COR-L47 (cell line): ENCODE measurements around the gene MINDY2.
"Not testable (repeated sequence)": the region's sequence is repeated elsewhere in the genome, so short reads cannot be mapped to it uniquely, and the experiment has no call there.

ENCODE experiments used
- DNase-seq: peaks from one replicate; lab custom pipeline; 2025; lab: John Stamatoyannopoulos, UW

Gene MINDY2

DNA sequence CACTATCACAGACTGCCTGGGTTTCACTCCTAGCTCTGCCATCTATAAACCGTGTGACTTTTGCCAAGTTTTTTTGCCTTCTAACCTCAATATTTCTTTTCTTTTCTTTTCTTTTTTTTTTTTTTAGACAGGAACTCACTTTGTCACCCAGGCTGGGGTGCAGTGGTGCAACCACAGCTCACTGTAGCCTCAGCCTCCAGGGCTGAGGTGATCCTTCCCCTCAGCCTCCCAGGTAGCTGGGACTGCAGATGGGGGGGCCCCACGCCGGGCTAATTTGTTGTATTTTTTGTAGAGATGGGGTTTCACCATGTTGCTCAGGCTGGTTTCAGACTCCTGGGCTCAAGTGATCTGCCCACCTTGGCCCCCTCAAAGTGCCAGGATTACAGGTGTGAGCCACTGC is 18.4 kb upstream of the MINDY2 start:
- DNase-seq = no peak

GRCh38 chr15:58755350-58755749 is 15.8 kb upstream of the MINDY2 start:
- no peak for DNase-seq

DNA sequence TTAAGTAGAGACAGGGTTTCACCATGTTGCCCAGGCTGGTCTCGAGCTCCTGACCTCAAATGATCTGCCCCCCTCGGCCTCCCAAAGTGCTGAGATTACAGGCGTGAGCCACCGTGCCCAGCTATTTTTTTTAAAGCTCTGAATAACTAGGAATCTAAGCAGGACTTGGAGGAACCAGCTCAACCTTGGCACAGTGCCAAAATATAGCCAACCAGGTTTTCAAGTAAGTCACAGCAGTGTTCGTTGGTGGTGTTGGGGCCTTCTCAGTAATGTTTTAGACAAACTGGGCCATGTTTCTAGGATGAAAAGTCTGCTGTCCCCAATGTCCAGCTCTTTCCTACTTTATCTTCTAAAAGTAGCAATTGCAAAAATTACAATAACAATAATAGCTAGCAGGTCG is 15.1 kb upstream of the MINDY2 start:
- DNase-seq = no peak

DNA sequence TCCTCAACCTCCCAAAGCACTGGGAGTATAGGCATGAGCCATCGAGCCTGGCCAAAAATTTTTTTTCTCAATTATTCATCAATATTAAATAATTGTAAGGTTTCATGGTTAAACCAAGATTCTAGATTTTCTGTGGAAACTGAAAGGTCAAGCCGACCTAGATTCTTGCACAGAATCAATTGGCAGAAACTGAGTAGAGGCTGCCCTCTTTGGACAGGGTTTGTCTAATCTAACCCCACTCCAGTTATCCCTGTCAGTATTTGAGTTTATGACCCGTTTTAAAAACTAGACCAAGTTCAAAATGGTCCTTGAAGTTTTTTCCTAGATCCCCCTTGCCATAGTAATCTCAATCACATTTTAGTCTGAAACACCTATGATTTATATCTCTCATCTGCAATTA is 13.0 kb upstream of the MINDY2 start:
- no peak for DNase-seq

DNA sequence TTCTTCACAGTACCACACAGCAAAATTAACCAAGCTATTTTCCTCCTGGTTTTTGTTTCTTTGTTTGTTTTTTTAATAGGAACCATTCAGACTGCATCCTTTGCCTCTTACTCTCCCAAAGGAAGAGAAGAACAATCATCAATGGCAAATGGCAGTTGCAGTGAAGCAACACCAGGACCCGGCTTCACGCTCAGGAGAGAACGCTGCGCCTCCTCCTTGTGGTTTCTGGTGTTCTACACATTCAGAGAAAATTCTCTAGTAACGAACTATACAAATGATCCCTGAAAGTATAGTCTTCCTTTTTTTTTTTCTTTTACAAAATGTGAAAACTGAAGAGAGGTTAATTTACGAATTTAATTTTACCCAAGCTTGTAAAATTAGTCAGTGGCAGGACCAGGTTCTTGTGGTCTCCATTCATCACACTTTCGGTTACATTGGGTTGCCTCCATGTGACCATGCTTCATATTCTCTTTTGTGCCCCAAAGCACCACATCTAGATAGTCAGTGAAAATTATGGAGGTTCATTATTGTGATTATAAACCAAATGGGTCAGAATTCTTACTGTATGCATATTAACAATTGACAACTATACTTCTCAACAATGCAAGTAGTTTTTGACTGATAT is 10.6 kb upstream of the MINDY2 start:
- no peak for DNase-seq

DNA sequence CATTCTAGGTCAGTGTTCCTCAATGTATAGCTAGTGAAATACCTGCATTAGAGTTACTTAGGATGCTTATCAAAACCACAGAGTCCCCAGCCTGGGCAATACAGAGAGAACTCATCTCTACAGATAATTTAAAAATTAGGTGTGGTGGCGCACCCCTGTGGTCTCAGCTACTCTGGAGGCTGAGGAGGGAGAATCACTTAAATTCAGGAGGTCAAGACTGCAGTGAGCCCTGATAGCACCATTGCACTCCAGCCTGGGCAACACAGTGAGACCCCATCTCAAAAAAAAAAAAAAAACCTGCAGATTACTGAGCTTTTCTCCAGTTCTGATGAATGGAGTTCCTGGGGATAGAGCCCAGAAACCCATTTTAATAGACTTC is 10.1 kb upstream of the MINDY2 start:
- no peak for DNase-seq

DNA sequence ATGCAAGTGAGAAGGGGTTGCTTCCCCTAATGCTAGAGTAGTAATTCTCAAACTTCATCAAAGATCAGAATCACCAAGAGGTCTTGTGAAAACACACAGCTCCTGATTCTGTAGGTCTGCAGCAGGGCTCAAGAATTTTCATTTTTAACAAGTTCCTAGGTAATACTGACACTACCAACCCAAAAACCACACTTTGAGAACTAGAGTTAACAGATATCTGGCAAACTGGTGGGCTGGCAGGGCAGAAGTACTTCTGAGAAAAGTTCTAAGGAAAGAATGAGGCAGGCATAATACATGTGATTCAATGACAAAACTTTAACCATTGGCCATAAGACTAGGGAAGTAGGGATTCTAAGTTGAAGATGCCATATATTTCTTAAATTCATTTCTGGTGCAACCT is 8.8 kb upstream of the MINDY2 start:
- no peak for DNase-seq

- DNase-seq = peak; percentile 36
Observed at GRCh38 chr15:58762731-58763130, 8.4 kb upstream of the MINDY2 start.

DNA sequence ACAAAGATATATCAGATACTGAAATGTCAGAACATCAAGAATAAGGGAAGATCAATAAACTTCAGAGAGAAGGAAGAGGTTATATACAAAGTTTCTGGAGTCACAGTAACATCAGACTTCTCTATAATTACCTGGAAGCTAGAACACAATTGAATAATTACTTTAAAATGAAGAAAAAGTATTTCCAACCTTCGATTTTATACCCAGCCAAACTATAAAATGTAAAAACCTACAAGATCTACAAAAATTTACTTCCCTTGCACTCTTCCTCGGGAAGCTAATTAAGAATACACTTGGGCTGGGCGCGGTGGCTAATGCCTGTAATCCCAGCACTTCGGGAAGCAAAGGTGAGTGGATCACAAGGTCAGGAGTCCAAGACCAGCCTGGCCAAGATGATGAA is 6.6 kb upstream of the MINDY2 start:
- no peak for DNase-seq

- no peak for DNase-seq
Observed at GRCh38 chr15:58766290-58766689, 4.8 kb upstream of the MINDY2 start.

DNA sequence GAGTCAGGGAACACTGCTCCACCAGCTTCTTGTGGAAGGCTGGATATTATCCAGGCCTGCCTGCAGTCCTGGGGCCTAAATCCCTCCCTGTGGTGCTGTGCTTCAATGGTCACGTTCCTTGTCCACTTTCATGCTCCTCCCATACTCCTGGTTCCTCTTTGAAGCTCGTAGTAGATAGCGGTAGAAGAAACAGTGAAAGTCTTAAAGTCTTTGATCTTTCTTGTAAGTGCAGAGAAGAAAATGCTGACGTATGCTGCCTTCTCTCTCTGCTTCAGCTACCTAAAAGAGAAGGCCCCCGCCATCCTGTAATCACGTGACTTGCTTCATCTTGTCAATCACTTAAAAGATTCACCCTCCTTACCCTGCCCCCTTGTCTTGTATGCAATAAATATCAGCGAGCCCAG is 2.5 kb upstream of the MINDY2 start:
- not testable (repeated sequence) for DNase-seq

DNA sequence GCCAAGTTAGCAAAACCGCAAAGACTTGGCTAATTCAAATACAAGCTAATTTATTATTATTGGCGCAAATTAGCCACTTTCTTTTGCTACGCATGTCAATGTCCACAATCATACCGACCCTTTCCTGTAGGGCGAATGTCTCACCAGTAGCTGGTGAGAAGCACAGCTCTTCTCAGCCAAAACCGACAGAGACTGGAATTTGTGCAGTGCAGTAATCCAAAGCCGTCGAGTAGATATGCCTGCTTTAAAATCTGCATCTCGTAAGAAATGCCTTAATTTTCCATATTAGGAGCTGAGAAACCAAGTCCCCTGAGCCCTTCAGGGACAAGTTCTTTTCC is 614 bp upstream of the MINDY2 start:
- peak; percentile 54 for DNase-seq

DNA sequence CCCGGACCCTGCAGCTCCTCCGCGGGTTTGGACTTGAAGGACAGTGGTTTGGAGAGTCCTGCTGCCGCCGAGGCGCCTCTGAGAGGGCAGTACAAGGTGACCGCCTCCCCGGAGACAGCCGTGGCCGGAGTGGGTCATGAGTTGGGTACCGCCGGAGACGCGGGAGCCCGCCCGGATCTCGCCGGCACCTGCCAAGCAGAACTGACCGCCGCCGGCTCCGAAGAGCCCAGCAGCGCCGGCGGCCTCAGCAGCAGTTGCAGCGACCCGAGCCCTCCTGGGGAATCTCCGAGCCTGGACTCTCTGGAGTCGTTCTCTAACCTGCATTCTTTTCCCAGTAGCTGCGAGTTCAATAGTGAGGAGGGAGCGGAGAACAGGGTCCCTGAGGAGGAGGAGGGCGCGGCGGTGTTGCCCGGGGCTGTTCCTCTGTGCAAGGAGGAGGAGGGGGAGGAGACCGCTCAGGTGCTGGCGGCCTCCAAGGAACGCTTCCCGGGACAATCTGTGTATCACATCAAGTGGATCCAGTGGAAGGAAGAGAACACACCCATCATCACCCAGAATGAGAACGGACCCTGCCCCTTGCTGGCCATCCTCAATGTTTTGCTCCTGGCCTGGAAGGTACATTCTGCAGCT is 634 bp downstream of the MINDY2 start:
- DNase-seq = peak; percentile 17

DNA sequence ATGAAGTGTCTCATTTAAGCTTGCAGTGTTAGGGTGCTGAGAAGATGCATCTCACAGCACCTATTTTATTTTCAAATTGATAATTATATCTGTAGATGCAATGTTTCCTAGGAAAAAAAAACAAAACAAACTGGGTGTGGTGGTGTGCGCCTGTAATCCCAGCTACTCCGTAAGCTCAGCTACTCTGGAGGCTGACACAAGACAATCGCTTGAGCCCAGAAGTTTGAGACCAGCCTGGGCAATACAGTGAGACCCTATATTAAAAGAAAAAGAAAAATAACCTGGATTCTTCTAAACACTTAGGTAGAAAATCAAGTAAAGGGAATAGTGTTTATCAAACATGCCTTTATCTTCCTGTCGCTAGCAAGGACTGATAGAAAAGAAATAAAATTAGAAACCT is 1.9 kb downstream of the MINDY2 start:
- DNase-seq = no peak

- DNase-seq = no peak
Observed at GRCh38 chr15:58775402-58775801, 4.3 kb downstream of the MINDY2 start.

DNA sequence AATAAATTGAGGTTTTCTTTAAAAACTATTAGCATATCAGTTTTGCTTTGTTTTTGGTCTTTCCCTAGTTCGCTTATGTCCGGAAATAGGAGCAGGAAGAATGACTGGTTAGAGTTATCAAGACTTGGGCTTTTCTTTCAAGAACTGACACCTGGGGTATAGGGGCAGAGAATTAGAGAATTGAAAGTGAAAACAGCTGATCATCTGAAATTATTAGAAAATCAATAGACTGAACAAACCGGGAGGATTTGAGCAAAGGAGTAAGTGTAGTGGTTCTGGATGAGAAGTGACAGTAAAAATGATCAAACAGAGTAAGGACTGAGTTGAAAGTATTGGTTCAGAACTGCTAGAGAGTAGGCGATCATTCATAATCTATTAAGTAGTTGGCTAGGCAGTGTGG is 6.0 kb downstream of the MINDY2 start:
- DNase-seq = no peak

GRCh38 chr15:58779554-58779953 is 8.5 kb downstream of the MINDY2 start:
- no peak for DNase-seq

GRCh38 chr15:58785355-58785754 is 14.3 kb downstream of the MINDY2 start:
- no peak for DNase-seq

GRCh38 chr15:58788056-58788710 is 17.1 kb downstream of the MINDY2 start:
- DNase-seq = no peak

DNA sequence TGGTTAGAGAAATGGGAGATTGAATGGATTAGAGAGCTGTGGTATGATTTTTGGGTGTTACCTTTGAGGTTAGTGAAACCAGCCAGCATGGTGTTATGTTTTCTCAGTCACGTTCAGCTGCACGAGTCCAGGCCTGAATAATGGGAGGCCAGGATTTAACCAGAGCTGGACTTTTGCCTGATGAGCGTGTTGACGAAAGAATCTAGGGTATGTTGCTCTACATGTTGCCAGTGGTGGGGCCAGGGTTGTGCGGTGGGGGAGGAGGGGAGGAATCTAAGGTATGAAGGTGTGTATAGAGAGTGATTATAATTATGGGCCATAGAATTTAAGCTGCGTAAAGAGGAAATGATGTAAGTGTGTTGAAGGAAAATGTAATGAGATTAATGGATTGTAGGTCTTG is 22.8 kb downstream of the MINDY2 start:
- DNase-seq = no peak

DNA sequence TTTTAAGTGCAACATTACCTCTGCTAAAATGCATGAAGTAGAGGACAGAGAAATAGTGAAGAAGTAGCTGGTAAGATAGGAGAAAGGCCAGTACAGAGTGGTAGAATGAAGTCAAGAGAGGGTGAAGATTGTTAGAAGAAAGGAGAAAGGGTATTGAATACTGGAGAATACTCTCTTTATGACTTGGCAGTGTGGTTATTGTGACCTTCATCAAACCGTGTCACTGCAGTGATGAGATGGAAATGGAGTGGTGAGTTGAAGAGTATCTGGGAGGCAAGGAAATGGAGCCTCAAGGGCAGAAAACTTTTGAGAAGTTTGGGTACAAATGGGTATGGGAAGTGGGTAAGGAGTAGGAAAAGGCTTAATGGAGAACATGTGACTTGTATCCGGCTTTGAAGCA is 24.7 kb downstream of the MINDY2 start:
- DNase-seq = no peak

DNA sequence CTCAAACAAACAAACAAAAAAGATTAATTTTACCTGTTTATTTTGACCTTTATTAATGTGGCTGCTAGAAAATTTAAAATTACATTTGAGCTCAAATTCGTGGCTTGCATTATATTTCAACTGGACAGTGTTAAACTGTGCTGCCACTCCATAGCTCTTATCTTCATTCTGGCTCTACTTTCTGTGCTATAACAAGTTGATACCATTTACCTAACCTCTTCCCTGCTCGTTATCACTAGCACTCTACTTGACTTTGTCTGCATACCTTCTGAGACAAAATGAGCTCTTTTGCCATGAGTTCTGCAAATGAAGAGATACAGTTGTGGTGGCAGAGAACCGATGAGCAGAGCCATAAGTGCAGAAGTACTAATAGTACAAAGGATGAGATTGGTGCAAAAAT is 26.4 kb downstream of the MINDY2 start:
- no peak for DNase-seq

GRCh38 chr15:58805095-58805494 is 34.0 kb downstream of the MINDY2 start:
- no peak for DNase-seq

DNA sequence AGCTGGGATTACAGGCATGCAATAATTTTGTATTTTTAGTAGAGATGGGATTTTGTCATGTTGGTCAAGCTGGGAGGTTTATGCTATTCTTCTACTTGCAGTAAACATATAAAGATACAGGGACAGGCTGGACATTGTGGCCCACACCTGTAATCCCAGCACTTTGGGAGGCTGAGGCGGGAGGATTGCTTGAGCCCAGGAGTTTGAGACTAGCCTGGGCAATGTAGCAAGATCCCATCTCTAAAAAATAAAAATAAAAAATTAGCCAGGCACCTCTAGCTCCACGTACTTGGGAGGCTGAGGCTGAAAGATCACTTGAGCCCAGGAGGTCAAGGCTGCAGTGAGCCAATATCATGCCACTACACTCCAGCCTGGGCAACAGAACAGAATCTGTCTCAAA is 52.2 kb downstream of the MINDY2 start:
- DNase-seq = not testable (repeated sequence)
